SK-N-MC (cell line): ENCODE measurements around the gene IQSEC3.

Experiments used
- EZH2 ChIP-seq: fragments of 200-600 bp; sonication (generic); IDR thresholded peaks from one replicate; pipeline ENCODE4 v1.6.1; 2017; ENCODE audit warnings: antibody characterized with exemption
- POLR2AphosphoS5 ChIP-seq: IDR thresholded peaks from 2 replicates; pipeline ENCODE4 v1.6.1; 2012; ENCODE audit warnings: mild to moderate bottlenecking, low read depth, low read length, borderline replicate concordance

DNA sequence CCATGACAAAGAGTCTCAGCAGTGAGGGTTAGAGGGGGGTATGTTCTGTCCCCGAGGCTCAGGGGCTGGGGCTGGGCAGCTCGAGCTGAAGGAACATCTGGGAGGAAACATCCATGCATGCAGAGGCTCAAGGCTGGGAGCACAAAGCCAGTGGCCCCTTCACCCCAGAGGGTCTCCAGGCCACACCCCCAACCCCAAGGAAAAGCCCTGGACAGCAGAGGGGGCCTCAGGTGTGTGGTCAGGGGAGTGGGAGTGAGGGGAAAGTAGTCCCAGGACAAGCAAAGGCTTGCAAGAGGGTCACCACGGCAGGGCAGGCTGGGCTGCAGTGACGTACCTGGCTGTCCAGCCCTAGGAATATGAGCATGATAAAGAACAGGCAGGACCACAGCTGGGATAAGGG lies 129.9 kb downstream of the IQSEC3 start:
- TF ChIP-seq EZH2 (no peak), POLR2AphosphoS5 (no peak)
